GM12878 (cell line): ENCODE results near the gene TMEM94. TPM values are rescaled to one million over a fixed set of nuclear protein-coding genes. Genes with fewer than 3 reads are reported as not detected.

Experiments used
- ATAC-seq: fragments of 200-7000 bp; cut with Tn5 transposase; 3 replicates; pipeline ENCODE4 v1.9.1; 2020; ENCODE audit warnings: mild to moderate bottlenecking, moderate library complexity
- BruUV-seq: library from RNA; stranded (reverse); fragments of 400-500 nt; replicated peaks from 2 replicates; lab custom pipeline; 2021; lab: Mats Ljungman, UMichigan
- CTCF ChIA-PET: fragments of 300-600 bp; sonication (Branson Sonifier 250); formaldehyde crosslinking; extraction: SDS; loops from one replicate; lab custom pipeline; 2021; ENCODE audit warnings: inconsistent platforms; lab: Yijun Ruan, JAX
- POLR2A ChIA-PET: fragments of 350-600 bp; formaldehyde crosslinking; extraction: SDS; loops from one replicate; lab custom pipeline; 2021; ENCODE audit warnings: inconsistent platforms; lab: Charles Lee
- RAD21 ChIA-PET: fragments of 300-600 bp; sonication (Branson Sonifier 250); formaldehyde crosslinking; loops from one replicate; lab custom pipeline; 2023; ENCODE audit warnings: antibody characterized with exemption; ENCODE audit not compliant: unreplicated experiment; lab: Charles Lee
- SMC1A ChIA-PET: fragments of 300-600 bp; sonication (Branson Sonifier 250); formaldehyde crosslinking; loops from one replicate; lab custom pipeline; 2023; ENCODE audit not compliant: unreplicated experiment, uncharacterized antibody; lab: Charles Lee
- DNase-seq: peaks from one replicate; pipeline ENCODE4 v3.0.0-alpha.2; 2011; ENCODE audit warnings: low read depth, low spot score
- FAIRE-seq: peaks from 3 replicates; lab custom pipeline; 2011; peaks lifted over from hg19 to GRCh38; lab: Jason Lieb, UNC
- H2AFZ ChIP-seq: 2 replicates; pipeline ENCODE4 v1.6.0; 2011; ENCODE audit warnings: low read depth, low read length, control low read depth; ENCODE audit not compliant: control insufficient read depth
- H3K27ac ChIP-seq: 2 replicates; pipeline ENCODE4 v1.5.1; 2011; ENCODE audit warnings: control low read depth; ENCODE audit not compliant: control insufficient read depth, insufficient read depth
- H3K27me3 ChIP-seq, 2 experiments: replicated peaks in 1 of 2; 2 replicates each; pipeline versions ENCODE4 v1.6.0 to v1.6.1; 2011; ENCODE audit warnings: low read length in 1 of 2; ENCODE audit not compliant: control insufficient read depth in 2 of 2, insufficient read depth in 2 of 2
- H3K36me3 ChIP-seq, 2 experiments: 2 replicates each; pipeline ENCODE4 v1.5.1; 2011; ENCODE audit warnings: low read length in 1 of 2; ENCODE audit not compliant: control insufficient read depth in 2 of 2, insufficient read depth in 2 of 2
- H3K4me1 ChIP-seq: 2 replicates; pipeline ENCODE4 v1.6.1; 2011; ENCODE audit warnings: mild to moderate bottlenecking, low read length, moderate library complexity, mixed read lengths; ENCODE audit not compliant: control insufficient read depth, insufficient read depth
- H3K4me2 ChIP-seq: 2 replicates; pipeline ENCODE4 v1.6.0; 2011; ENCODE audit warnings: control low read depth; ENCODE audit not compliant: control insufficient read depth, insufficient read depth
- H3K4me3 ChIP-seq: fragments of 200-600 bp; sonication (generic); 2 replicates; pipeline ENCODE4 v1.5.1; 2016
- H3K79me2 ChIP-seq: 2 replicates; pipeline ENCODE4 v1.6.0; 2011; ENCODE audit warnings: low read length; ENCODE audit not compliant: control insufficient read depth, insufficient read depth
- H3K9ac ChIP-seq: 2 replicates; pipeline ENCODE4 v1.8.0; 2011; ENCODE audit warnings: low read length, control low read depth, mixed read lengths; ENCODE audit not compliant: control insufficient read depth, insufficient read depth
- H3K9me3 ChIP-seq: replicated peaks from 3 replicates; pipeline ENCODE4 v1.5.1; 2011; ENCODE audit warnings: mild to moderate bottlenecking, low read length; ENCODE audit not compliant: control insufficient read depth, insufficient read depth
- H4K20me1 ChIP-seq: 2 replicates; pipeline ENCODE4 v1.6.0; 2011; ENCODE audit not compliant: control insufficient read depth, insufficient read depth
- BHLHE40 ChIP-seq, 2 experiments: fragments of 450-650 bp in 1 of 2; IDR thresholded peaks; 2 replicates each; pipeline ENCODE4 v1.6.1; 2011 to 2017; ENCODE audit warnings: low read depth in 2 of 2, borderline replicate concordance in 1 of 2, improper control_type of control experiment in 1 of 2, low read length in 1 of 2, mild to moderate bottlenecking in 1 of 2
- CHD2 ChIP-seq: IDR thresholded peaks from 2 replicates; pipeline ENCODE4 v1.6.1; 2011; ENCODE audit warnings: low read depth, low read length, improper control_type of control experiment, borderline replicate concordance
- DPF2 ChIP-seq: fragments of 450-650 bp; IDR thresholded peaks from 2 replicates; pipeline ENCODE4 v1.6.1; 2017; ENCODE audit warnings: mild to moderate bottlenecking
- GATAD2B ChIP-seq: fragments of 450-650 bp; conservative IDR thresholded peaks from 2 replicates; pipeline ENCODE4 v1.6.1; 2017; ENCODE audit warnings: low read depth, mild to moderate bottlenecking, moderate library complexity
- IKZF1 ChIP-seq: fragments of 450-650 bp; conservative IDR thresholded peaks from 2 replicates; pipeline ENCODE4 v1.6.1; 2017; ENCODE audit warnings: antibody characterized with exemption, mild to moderate bottlenecking
- IKZF2 ChIP-seq, 2 experiments: fragments of 450-650 bp; IDR thresholded peaks; 2 replicates each; pipeline ENCODE4 v1.6.1; 2017; ENCODE audit warnings: mild to moderate bottlenecking in 2 of 2, moderate library complexity in 2 of 2
- IRF4 ChIP-seq: IDR thresholded peaks from 2 replicates; pipeline ENCODE4 v1.6.1; 2011; ENCODE audit warnings: low read depth, low read length
- JUNB ChIP-seq: IDR thresholded peaks from 2 replicates; pipeline ENCODE4 v1.6.1; 2016; ENCODE audit warnings: antibody characterized with exemption, mild to moderate bottlenecking
- LARP7 ChIP-seq: fragments of 450-650 bp; IDR thresholded peaks from 2 replicates; pipeline ENCODE4 v1.6.1; 2017; ENCODE audit warnings: mild to moderate bottlenecking
- MTA2 ChIP-seq: fragments of 450-650 bp; IDR thresholded peaks from 2 replicates; pipeline ENCODE4 v1.6.1; 2016; ENCODE audit warnings: low read depth, mild to moderate bottlenecking, moderate library complexity
- NBN ChIP-seq: fragments of 450-650 bp; IDR thresholded peaks from 2 replicates; pipeline ENCODE4 v1.6.1; 2016
- POLR2A ChIP-seq: IDR thresholded peaks from 2 replicates; pipeline ENCODE4 v1.6.1; 2011; ENCODE audit warnings: low read depth, mild to moderate bottlenecking, low read length
- RAD51 ChIP-seq: fragments of 450-650 bp; IDR thresholded peaks from 2 replicates; pipeline ENCODE4 v1.6.1; 2016; ENCODE audit warnings: moderate library complexity, mild to moderate bottlenecking, inconsistent platforms
- RELA ChIP-seq: fragments of 450-650 bp; IDR thresholded peaks from 2 replicates; pipeline ENCODE4 v1.8.0; 2014; ENCODE audit warnings: borderline replicate concordance; ENCODE audit not compliant: partially characterized antibody
- RUNX3 ChIP-seq: IDR thresholded peaks from 2 replicates; pipeline ENCODE4 v1.6.1; 2012; ENCODE audit warnings: low read length, inconsistent platforms
- SMC3 ChIP-seq: IDR thresholded peaks from 2 replicates; pipeline ENCODE4 v1.6.1; 2011; ENCODE audit warnings: low read length, improper control_type of control experiment, borderline replicate concordance
- SP1 ChIP-seq: IDR thresholded peaks from one replicate; pipeline ENCODE4 v1.6.1; 2011; ENCODE audit warnings: low read depth, low read length
- TCF3 ChIP-seq: IDR thresholded peaks from 2 replicates; pipeline ENCODE4 v1.6.1; 2012; ENCODE audit warnings: low read depth, mild to moderate bottlenecking, low read length, borderline replicate concordance; ENCODE audit not compliant: insufficient read depth
- WGBS: methylation state at CpG from one replicate; pipeline ENCODE4 v1.1.6; 2016; ENCODE audit warnings: low lambda C conversion rate; ENCODE audit not compliant: insufficient replicate concordance, insufficient coverage; ENCODE audit errors: missing lambda C conversion rate; 5-methylcytosine and 5-hydroxymethylcytosine counted together
- in situ Hi-C: fragments of 300-500 bp; cut with MboI; formaldehyde crosslinking; loops from 9 replicates; pipeline ENCODE4 v1.14.3; 2018; ENCODE audit warnings: mixed read lengths
- intact Hi-C: fragments of 100-400 bp; cut with micrococcal nuclease; formaldehyde crosslinking; loops from one replicate; pipeline ENCODE4 v1.14.2; 2022; ENCODE audit not compliant: unreplicated experiment
- polyA plus RNA-seq, 11 experiments: library from polyadenylated mRNA; depleted of rRNA in 4 of 11; unstranded in 6 of 11; stranded (reverse) in 5 of 11; fragments of >200 nt; fragmentation: Nextera tagmentation in 4 of 11; fragmentation: Illumina TruSeq in 1 of 11; extraction: Ambion mirVana in 4 of 11; extraction: Trizol in 1 of 11; gene quantifications; 1 replicate in 1 of 11; 2 replicates in 10 of 11; pipeline versions ENCODE4 v1.2.1 to v1.2.3, GENCODE V29; 2011 to 2016; ENCODE audit warnings: inconsistent platforms in 2 of 11, missing spikeins in 2 of 11, low read depth in 1 of 11
- total RNA-seq, 4 experiments: library from RNA; depleted of rRNA in 3 of 4; stranded (reverse); fragments of >200 nt in 3 of 4; fragmentation: Illumina TruSeq in 1 of 4; extraction: Trizol in 1 of 4; gene quantifications; 2 replicates each; pipeline versions ENCODE4 v1.2.1 to v1.2.3, GENCODE V29; 2013 to 2021
- TF ChIP-seq, protein P1 (sequence below): IDR thresholded peaks from 2 replicates; pipeline ENCODE4 v1.6.1; 2011; ENCODE audit warnings: low read depth, low read length, improper control_type of control experiment, borderline replicate concordance
- TF ChIP-seq, protein P2 (sequence below): fragments of 450-650 bp; IDR thresholded peaks from 2 replicates; pipeline ENCODE4 v1.6.1; 2017; ENCODE audit warnings: mild to moderate bottlenecking, moderate library complexity
- TF ChIP-seq, protein P3 (sequence below): fragments of 450-650 bp; IDR thresholded peaks from 2 replicates; pipeline ENCODE4 v1.6.1; 2016; ENCODE audit warnings: mild to moderate bottlenecking

The TMEM94 gene
- total and polyA plus RNA-seq, 10 of the 15 experiments (the other 5 are each of a cell fraction or from before 2014, with no cell fraction given): 0.31 to 70.7 (median 24.4) TPM

DNA sequence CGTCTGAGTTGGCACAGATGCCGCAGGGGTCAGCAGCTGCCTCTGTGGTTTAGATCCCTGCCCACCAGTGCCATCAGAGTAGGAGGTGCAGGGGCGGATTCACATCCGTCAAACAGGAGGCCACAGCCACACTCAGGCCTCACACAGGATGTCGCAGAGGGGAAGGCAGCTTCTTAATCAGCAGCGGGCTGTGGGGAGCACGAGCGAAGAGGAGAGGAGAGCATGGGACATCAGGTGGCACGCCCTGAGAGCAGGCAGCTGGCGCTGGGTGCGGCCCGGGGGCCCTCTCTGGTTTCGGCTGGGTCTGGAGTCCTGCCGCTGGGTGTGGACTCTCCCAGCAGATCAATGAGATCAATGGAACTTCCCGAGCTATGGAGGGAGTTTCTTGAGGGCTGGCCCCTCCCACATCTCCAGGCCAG is 78.7 kb downstream of the TMEM94 start:
- WGBS: 19% methylated on average over 15 of the region's 15 CpGs
- Histone ChIP-seq H4K20me1 (no peaks in the 10 kb centered on the region), H3K4me2 (peak overlapping the region; percentile 59), H3K27me3 (no peaks in the 10 kb centered on the region), H3K27ac (no peak overlapping the region), H3K9ac (no peak overlapping the region), H3K9me3 (no peaks in the 10 kb centered on the region), H3K4me1 (peaks cover 11% of the 10 kb centered on the region), H3K4me3 (no peak overlapping the region), H3K36me3 (no peaks in the 10 kb centered on the region), H2AFZ (peak overlapping the region; percentile 48), H3K79me2 (no peaks in the 10 kb centered on the region)
- RAD21 ChIA-PET: interaction anchor here (1.1 kb wide), 2 partner anchors 36 to 229 kb away, joined by 3 to 5 read pairs; no protein-coding TSS in a partner anchor
- intact Hi-C loops (no loop called here), in situ Hi-C loops (no loop called here)
- peak; percentile 26 for DNase-seq
- POLR2A ChIA-PET: interaction anchor here (0.7 to 1.5 kb wide), 4 partner anchors 8 to 123 kb away, joined by 3 to 4 read pairs (median 3); partner anchors contain the start of gene TSEN54
- SMC1A ChIA-PET: interaction anchor here (1.1 to 1.5 kb wide), 6 partner anchors 9 to 81 kb away, joined by 3 to 4 read pairs (median 3); no protein-coding TSS in a partner anchor
- ATAC-seq: peak; percentile 96
- CTCF ChIA-PET: interaction anchor here (0.6 to 2.3 kb wide), 4 partner anchors 19 to 213 kb away, joined by 3 to 7 read pairs (median 4); partner anchors contain the start of gene TSEN54
- FAIRE-seq: peak; percentile 62
- no TSS peak for BruUV-seq
- TF ChIP-seq POLR2A (0 out of 2 replicates have a peak, but pooled peaks have one; percentile 21), NBN (0 out of 2 replicates have a peak, but pooled peaks have one; percentile 35), SMC3 (0 out of 2 replicates have a peak, but pooled peaks have one; percentile 1), IKZF2 (IDR thresholded peaks at IDR 0.05) (peak; percentile 28 to 43; a peak in 1 of 4 replicates), RELA (no peak), JUNB (no peak), IRF4 (no peak), MTA2 (0 out of 2 replicates have a peak, but pooled peaks have one; percentile 22), RUNX3 (peak; percentile 58), DPF2 (peak; percentile 70), IKZF1 (peak; percentile 71), TCF3 (0 out of 2 replicates have a peak, but pooled peaks have one; percentile 21), RAD51 (no peak), SP1 (no peak), GATAD2B (peak; percentile 81), BHLHE40 (IDR thresholded peaks at IDR 0.05; ENCODE audit: borderline replicate concordance in 1 of 2, low read depth in 2 of 2, low read length in 1 of 2) (peak in 1 of 2 experiments; percentile 81; a peak in 2 of 4 replicates), LARP7 (no peak), CHD2 (0 out of 2 replicates have a peak, but pooled peaks have one; percentile 28)
- TF ChIP-seq, protein P1, sequence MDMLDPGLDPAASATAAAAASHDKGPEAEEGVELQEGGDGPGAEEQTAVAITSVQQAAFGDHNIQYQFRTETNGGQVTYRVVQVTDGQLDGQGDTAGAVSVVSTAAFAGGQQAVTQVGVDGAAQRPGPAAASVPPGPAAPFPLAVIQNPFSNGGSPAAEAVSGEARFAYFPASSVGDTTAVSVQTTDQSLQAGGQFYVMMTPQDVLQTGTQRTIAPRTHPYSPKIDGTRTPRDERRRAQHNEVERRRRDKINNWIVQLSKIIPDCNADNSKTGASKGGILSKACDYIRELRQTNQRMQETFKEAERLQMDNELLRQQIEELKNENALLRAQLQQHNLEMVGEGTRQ: no peak
- TF ChIP-seq, protein P2, sequence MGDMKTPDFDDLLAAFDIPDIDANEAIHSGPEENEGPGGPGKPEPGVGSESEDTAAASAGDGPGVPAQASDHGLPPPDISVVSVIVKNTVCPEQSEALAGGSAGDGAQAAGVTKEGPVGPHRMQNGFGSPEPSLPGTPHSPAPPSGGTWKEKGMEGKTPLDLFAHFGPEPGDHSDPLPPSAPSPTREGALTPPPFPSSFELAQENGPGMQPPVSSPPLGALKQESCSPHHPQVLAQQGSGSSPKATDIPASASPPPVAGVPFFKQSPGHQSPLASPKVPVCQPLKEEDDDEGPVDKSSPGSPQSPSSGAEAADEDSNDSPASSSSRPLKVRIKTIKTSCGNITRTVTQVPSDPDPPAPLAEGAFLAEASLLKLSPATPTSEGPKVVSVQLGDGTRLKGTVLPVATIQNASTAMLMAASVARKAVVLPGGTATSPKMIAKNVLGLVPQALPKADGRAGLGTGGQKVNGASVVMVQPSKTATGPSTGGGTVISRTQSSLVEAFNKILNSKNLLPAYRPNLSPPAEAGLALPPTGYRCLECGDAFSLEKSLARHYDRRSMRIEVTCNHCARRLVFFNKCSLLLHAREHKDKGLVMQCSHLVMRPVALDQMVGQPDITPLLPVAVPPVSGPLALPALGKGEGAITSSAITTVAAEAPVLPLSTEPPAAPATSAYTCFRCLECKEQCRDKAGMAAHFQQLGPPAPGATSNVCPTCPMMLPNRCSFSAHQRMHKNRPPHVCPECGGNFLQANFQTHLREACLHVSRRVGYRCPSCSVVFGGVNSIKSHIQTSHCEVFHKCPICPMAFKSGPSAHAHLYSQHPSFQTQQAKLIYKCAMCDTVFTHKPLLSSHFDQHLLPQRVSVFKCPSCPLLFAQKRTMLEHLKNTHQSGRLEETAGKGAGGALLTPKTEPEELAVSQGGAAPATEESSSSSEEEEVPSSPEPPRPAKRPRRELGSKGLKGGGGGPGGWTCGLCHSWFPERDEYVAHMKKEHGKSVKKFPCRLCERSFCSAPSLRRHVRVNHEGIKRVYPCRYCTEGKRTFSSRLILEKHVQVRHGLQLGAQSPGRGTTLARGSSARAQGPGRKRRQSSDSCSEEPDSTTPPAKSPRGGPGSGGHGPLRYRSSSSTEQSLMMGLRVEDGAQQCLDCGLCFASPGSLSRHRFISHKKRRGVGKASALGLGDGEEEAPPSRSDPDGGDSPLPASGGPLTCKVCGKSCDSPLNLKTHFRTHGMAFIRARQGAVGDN: peak; percentile 70
- TF ChIP-seq, protein P3, sequence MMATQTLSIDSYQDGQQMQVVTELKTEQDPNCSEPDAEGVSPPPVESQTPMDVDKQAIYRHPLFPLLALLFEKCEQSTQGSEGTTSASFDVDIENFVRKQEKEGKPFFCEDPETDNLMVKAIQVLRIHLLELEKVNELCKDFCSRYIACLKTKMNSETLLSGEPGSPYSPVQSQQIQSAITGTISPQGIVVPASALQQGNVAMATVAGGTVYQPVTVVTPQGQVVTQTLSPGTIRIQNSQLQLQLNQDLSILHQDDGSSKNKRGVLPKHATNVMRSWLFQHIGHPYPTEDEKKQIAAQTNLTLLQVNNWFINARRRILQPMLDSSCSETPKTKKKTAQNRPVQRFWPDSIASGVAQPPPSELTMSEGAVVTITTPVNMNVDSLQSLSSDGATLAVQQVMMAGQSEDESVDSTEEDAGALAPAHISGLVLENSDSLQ: 0 out of 2 replicates have a peak, but pooled peaks have one; percentile 21
